Suprapubic skin (tissue), 4 donors: Measurements from ENCODE around the gene FOXN3.

ENCODE experiments used
- CTCF ChIP-seq, 2 donors: fragments of 200-600 bp in 1 of 2; fragments of 450-650 bp in 1 of 2; sonication (generic) in 1 of 2; IDR thresholded peaks; one replicate each; pipeline ENCODE4 v1.5.1; 2016 to 2019; ENCODE audit warnings: antibody characterized with exemption in 2 of 2, mild to moderate bottlenecking in 1 of 2, moderate library complexity in 1 of 2
- POLR2A ChIP-seq, 2 donors: fragments of 450-650 bp; IDR thresholded peaks; one replicate each; pipeline ENCODE4 v1.6.1; 2017; ENCODE audit warnings: antibody characterized with exemption in 2 of 2, mild to moderate bottlenecking in 2 of 2, moderate library complexity in 2 of 2
- POLR2AphosphoS5 ChIP-seq, 3 donors: sonication (generic); formaldehyde crosslinking; IDR thresholded peaks; one replicate each; pipeline ENCODE4 v1.6.1; 2017; ENCODE audit warnings: antibody characterized with exemption in 3 of 3

- TF ChIP-seq CTCF (IDR thresholded peaks at IDR 0.05) (no peak), POLR2A (IDR thresholded peaks at IDR 0.05) (no peak), POLR2AphosphoS5 (IDR thresholded peaks at IDR 0.05) (no peak)
Observed at GRCh38 chr14:89331398-89331797, 85.6 kb downstream of the FOXN3 start.
